Measurements from ENCODE around the gene SSC5D.

SSC5D gene

DNA sequence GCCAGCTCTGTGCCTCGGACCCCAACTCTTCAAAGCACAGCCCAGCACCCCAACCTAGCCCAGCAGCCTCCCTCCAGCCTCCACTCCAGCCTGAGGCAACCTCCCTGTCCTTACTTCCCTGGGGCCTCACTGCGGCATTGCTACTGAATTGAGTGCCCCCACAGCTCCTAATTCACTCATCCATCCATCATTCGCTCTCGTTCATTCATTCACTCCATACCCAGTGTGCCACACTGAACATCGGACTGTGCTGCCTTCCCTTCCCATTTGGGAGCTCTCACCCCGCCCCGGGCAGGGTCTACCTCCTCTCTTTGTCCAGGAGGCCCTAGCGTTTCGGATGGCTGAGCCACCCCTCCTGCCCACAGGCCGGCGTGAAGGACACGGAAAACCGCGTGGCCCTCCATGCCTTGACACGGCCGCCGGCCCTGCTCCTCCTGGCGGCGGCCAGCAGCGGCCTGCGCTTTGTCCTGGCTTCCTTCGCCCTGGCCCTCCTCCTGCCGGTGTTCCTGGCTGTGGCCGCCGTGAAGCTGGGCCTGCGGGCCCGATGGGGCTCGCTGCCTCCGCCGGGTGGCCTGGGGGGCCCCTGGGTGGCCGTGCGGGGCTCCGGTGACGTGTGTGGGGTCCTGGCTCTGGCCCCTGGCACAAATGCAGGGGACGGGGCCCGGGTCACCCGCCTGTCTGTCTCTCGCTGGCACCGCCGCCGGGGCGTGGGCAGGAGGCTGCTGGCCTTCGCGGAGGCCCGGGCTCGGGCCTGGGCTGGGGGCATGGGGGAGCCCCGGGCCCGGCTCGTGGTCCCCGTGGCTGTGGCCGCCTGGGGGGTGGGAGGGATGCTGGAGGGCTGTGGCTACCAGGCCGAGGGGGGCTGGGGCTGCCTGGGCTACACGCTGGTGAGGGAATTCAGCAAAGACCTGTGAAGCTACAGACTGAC is 1.9 kb upstream of the SSC5D start:
- ATAC-seq: peak; percentile 11
- Mint-ChIP-seq H3K4me3 (peak overlapping the region; percentile 87), H3K4me1 (peaks cover 39% of the 10 kb centered on the region), H3K9me3 (no peaks in the 10 kb centered on the region), H3K27me3 (peaks cover 1% of the 10 kb centered on the region), H3K27ac (peak overlapping the region in 1 of 2 donors; percentile 27)
- no peak for DNase-seq

DNA sequence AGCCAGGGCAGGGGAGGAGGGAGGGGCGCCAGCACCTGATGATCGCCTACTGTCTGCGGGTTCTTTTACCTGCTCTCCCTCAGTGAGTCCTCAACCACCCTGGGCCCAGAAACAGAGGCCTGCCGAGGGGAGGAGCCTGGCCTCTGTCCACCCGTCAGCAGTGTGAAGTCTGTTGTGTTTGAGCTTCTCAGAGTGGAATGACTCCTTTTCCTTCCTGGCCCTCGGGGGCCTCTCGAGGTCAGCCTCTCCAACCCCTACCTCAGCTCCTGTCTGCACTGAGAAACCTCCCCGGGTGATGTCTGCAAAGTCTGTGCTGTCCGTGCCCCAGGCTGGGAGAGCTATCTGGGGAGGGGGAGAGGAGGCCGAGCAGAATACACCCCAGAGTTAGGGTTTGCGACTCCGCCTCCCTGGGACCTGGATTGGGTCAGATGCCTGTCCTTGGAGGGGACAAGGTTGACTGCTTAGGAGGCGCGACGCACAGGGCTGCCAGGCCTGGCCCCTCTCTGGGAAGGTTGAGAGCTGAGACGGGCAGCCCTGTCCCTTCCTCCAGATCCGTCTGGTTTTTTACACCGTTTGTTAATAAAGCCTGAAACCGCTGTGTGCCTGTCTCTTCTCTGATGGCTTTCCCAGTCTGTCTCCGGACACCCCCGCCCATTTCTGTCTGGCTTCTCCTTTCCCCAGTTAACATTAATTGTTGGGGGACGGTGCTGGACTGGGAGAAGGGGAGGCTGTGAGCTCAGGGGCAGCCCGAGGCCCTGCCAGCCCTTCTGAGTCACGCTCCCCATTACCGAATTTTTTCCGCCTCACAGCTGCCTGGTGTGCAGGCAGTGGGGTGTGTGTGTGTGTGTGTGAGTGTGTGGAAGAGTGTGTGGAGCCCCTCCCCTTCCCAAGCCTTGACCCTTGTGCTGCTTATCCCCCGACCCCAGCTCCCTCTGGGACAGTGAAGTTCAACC is 989 bp upstream of the SSC5D start:
- Mint-ChIP-seq H3K4me1 (peaks cover 39% of the 10 kb centered on the region), H3K9me3 (no peaks in the 10 kb centered on the region), H3K27me3 (peaks cover 11% of the 10 kb centered on the region), H3K27ac (peak overlapping the region in 1 of 2 donors; percentile 79), H3K4me3 (peak overlapping the region; percentile 45 to 61)
- ATAC-seq (no peak), DNase-seq (no peak)

DNA sequence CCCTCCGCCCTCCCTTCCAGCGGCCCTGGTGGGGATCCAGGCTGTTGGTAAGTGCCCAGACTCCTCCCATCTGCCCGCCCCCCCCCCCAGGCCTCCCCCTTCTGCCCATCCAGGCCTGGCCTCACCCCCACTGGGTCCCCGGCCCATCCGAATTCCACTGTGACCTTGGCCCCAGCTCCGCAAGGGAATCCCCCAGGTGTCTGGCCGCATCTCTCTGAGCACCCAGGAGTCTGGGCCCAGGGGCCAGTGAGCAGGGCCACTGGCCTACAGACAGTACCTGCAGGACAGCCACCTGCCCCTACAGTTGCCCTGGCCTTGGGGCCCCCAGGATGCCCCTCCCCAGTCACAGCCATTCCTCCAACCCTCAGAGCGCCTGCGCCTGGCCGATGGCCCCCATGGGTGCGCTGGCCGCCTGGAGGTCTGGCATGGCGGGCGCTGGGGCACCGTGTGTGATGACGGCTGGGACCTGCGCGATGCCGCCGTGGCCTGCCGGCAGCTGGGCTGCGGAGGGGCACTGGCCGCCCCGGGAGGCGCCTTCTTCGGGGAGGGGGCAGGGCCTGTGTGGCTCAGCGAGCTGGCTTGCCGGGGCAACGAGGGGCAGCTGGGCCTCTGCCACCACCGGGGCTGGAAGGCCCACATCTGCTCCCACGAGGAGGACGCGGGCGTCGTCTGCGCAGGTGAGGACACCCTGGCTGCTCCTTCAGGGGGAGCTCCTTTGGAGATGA is 912 bp downstream of the SSC5D start:
- H3K4me3 Mint-ChIP-seq: no peak overlapping the region
- H3K27ac Mint-ChIP-seq: peak overlapping the region in 1 of 2 donors; percentile 25
- no peaks in the 10 kb centered on the region for H3K9me3 Mint-ChIP-seq
- ATAC-seq: no peak
- peaks cover 22% of the 10 kb centered on the region for H3K27me3 Mint-ChIP-seq
- DNase-seq: no peak
- H3K4me1 Mint-ChIP-seq: peaks cover 41% of the 10 kb centered on the region

DNA sequence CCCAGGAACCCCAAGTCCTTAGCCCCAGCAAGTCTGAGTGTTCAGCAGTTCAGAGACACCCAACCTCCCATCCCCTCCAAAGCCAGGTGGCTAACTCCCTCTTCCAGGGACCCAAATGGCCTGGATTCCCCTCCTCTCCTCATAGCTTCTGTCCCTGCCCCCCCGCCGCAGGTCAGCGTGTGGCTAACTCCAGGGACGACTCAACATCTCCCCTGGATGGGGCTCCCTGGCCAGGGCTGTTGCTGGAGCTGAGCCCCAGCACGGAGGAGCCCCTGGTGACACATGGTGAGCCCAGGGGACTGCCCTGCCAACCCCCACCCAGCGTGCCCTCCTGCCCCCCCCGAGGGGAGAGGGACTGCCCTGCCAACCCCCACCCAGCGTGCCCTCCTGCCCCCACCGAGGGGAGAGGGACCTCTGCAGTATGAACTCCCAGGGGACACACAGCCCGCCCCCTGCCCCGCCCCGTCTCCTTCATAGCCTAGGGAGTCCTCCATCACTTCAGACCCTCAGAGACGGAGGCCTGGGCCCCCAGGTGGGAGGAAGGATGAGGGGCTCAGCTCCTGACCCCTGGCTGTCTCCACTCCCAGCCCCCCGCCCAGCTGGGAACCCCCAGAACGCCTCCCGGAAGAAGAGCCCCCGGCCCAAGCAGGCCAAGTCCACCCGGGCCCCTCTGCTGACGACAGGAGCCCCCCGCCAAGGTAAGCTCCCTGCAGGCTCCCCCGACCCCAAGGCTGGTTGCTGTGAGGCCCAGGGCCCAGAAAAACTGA is 1.7 kb downstream of the SSC5D start:
- Mint-ChIP-seq H3K9me3 (no peaks in the 10 kb centered on the region), H3K27me3 (peaks cover 22% of the 10 kb centered on the region), H3K27ac (no peak overlapping the region), H3K4me1 (peaks cover 43% of the 10 kb centered on the region), H3K4me3 (no peak overlapping the region)
- no peak for DNase-seq
- ATAC-seq: peak; percentile 16

DNA sequence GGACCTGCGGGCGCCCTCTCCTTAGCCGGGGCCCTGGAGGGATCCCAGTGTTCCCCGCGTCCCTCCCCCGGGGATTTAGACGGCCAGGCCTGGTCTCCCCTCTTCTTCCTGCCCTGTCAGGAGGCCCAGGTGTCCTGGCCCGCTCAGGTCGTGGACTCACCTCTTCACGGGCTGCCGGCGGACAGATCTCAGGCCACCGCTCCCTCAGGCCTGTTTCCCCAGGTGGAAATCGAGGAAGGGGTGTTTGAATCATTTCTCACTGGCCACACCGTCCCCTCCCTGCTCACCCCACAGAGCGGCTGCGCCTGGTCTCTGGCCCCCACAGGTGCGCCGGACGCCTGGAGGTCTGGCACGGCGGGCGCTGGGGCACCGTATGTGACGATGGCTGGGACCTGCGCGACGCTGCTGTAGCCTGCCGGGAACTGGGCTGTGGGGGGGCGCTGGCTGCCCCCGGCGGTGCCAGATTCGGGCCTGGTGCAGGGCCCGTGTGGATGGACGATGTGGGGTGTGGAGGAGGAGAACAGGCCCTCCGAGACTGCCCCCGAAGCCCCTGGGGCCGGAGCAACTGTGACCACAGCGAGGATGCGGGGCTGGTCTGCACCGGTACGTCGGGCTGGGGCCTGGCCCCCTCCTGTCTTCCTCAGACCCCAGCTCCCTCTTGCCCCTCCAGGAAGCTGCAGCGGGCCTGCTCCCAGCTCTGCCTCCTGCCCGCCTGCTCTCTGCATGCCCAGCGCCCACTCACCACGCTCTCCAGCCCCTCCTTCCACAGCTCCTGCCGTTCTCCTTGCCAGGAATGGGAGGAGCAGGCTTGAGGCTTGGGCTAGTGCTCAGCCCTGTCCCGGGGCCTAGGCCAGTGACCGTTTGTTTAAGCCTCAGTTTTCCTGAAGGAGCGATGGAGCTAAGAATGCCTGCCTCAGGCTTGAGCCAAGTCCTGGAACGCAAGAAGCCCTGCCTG is 2.5 kb downstream of the SSC5D start:
- Mint-ChIP-seq H3K27ac (peak overlapping the region in 1 of 2 donors; percentile 12), H3K4me3 (no peak overlapping the region), H3K27me3 (peaks cover 22% of the 10 kb centered on the region), H3K4me1 (peaks cover 37% of the 10 kb centered on the region), H3K9me3 (no peaks in the 10 kb centered on the region)
- DNase-seq: no peak
- ATAC-seq: no peak

DNA sequence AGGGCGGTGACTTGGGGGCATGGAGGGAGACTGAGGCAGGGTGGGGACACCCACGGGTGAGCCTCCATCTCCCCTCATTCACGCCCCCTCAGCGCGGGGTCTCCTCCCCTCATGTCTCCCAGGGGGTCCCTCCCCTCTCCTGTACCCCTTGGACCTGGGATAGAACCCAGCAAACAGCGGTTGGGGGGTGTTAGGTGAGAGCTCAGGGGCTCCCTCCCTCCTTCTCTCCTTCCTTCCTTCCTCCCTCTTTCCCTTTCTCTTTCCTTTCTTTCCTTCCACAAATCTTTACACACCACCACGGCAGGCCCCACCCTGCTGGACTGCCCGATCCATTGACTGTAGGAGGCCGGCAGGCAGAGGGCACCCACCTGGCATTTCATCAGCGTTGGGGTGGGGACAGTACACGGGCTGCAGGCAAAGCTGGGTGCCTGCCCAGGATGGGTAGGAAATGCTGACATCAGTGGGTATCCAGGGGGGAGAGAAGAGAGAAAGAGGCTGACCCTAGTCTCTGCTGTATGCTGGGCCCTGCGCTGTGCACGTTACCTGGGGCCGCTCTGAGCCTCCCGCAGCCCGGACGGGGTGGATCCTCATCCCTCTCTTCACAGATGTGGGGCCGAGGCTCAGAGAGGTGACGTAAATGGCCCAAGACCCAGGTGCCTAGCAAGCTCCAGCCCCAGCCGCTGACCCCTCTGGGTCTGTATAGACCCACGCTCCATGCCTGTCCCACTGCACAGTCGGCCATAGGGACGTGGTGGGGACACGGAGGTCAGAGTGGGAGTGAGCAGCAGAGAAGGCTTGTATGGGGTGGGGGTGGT is 3.5 kb downstream of the SSC5D start:
- peaks cover 29% of the 10 kb centered on the region for H3K4me1 Mint-ChIP-seq
- H3K4me3 Mint-ChIP-seq: no peak overlapping the region
- DNase-seq (no peak), ATAC-seq (no peak)
- peaks cover 22% of the 10 kb centered on the region for H3K27me3 Mint-ChIP-seq
- H3K9me3 Mint-ChIP-seq: no peaks in the 10 kb centered on the region
- H3K27ac Mint-ChIP-seq: no peak overlapping the region

DNA sequence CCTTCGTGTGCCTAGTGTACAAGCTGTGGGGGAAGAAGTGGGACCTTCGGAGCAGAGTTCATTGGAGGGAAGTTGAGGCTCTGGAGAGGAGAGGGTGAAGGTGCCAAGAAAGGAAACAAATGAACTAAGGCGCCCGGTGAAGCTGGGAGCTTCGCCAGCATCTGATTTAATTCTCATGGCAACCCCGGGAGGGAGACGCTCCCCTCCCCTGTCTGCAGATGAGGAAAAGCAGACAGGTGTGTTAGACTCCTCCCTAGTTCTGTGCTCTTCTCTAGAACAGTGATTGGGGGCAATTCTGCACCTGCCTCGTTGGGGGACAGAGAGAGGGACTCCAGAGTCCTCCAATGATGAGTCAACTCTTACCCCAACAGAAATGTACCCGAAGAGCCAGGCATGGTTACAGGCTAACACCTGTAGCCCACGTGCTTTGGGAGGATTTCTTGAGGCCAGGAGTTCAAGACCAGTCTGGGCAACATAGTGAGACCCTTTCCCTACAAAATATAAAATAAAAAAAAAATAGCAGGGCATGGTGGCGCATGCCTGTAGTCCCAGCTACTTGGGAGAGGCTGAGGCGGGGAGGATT is 4.2 kb downstream of the SSC5D start:
- Mint-ChIP-seq H3K27me3 (peaks cover 22% of the 10 kb centered on the region), H3K27ac (no peak overlapping the region), H3K4me3 (no peak overlapping the region), H3K9me3 (no peaks in the 10 kb centered on the region), H3K4me1 (peaks cover 22% of the 10 kb centered on the region)
- ATAC-seq (no peak), DNase-seq (no peak)

DNA sequence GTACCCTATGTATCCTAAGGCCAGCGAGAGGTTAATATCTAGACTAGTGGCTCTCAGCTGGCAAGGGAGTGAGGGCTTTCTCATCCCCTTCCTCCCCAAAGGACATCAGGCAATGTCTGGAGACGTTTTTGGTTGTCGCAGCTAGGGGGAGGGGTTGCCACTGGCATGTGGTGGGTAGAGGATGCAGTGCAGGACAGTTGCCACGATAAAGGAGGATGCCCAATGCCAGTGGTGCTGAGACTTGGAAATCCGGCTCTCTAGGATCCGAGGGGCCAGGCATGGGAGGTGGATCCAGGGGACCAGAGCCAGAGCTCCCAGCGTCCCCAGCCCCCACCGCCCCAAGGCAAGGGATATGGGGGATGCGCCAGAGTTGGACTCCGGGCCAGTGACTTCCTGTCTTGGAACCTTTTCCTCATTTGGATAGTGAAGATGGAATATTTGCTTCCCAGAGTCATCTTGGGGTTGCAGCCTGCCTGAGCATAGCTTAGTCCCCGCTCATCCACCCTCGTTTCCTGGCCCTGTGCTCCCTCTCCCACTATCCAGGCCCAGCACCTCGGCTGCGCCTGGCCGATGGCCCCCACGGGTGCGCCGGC is 4.9 kb downstream of the SSC5D start:
- no peak for ATAC-seq
- no peak for DNase-seq
- H3K4me1 Mint-ChIP-seq: peaks cover 15% of the 10 kb centered on the region
- peak overlapping the region in 1 of 2 donors; percentile 8 for H3K4me3 Mint-ChIP-seq
- H3K27me3 Mint-ChIP-seq: peaks cover 22% of the 10 kb centered on the region
- no peaks in the 10 kb centered on the region for H3K9me3 Mint-ChIP-seq
- peak overlapping the region in 1 of 2 donors; percentile 67 for H3K27ac Mint-ChIP-seq

DNA sequence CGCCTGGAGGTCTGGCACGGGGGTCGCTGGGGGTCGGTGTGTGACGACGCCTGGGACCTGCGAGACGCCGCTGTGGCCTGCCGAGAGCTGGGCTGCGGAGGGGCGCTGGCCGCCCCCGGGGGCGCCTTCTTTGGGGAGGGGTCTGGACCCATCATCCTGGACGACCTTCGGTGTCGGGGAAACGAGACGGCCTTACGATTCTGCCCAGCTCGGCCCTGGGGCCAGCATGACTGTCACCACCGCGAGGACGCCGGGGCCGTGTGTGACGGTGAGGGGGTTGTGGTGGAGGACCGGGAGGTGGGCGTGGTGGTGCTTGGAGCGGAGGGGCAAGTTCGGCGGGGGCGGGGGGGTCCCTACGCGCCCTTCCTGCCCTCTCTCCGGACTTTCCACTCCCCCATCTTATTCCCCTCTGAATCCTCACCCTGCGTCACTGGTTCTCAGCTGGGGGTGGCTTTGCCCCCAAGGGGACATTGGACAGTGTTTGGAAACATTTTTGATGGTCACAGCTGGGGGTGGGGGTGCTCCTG is 5.5 kb downstream of the SSC5D start:
- peak overlapping the region in 1 of 2 donors; percentile 69 for H3K4me3 Mint-ChIP-seq
- peak overlapping the region in 1 of 2 donors; percentile 19 for H3K27ac Mint-ChIP-seq
- H3K27me3 Mint-ChIP-seq: peaks cover 22% of the 10 kb centered on the region
- ATAC-seq (no peak), DNase-seq (no peak)
- peaks cover 10% of the 10 kb centered on the region for H3K4me1 Mint-ChIP-seq
- H3K9me3 Mint-ChIP-seq: no peaks in the 10 kb centered on the region

DNA sequence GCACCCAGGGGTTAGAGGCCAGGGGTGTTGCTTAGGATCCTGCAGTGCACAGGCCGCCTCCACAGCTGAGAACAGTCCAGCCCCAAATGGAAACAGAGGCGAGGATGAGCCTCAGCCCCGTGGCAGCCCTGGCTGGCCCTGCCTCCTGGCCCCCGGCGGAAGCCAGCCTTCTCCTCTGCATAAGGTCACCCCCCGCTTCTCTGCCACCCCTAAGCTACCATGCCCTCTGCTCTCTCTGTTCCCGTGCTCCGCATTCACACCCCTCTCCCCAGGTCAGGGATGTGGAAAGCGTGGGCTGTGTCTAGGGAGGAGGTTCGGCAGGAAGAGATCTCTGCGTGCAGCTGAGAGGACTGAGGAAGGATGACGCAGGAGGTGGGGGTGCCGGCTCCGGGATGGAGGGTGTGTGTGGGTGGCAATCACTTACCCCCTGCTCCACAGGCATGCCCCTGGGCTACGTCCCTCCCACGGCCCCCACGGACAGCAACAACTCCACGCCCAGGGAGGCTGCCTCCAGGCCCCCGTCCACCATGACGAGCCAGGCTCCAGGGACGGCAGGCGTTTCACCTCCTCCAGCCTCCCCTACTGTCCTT is 6.0 kb downstream of the SSC5D start:
- Mint-ChIP-seq H3K9me3 (no peaks in the 10 kb centered on the region), H3K27ac (peak overlapping the region in 1 of 2 donors; percentile 84), H3K4me1 (peaks cover 10% of the 10 kb centered on the region), H3K4me3 (peak overlapping the region; percentile 69 to 80), H3K27me3 (peaks cover 22% of the 10 kb centered on the region)
- ATAC-seq (peak; percentile 39), DNase-seq (no peak)

DNA sequence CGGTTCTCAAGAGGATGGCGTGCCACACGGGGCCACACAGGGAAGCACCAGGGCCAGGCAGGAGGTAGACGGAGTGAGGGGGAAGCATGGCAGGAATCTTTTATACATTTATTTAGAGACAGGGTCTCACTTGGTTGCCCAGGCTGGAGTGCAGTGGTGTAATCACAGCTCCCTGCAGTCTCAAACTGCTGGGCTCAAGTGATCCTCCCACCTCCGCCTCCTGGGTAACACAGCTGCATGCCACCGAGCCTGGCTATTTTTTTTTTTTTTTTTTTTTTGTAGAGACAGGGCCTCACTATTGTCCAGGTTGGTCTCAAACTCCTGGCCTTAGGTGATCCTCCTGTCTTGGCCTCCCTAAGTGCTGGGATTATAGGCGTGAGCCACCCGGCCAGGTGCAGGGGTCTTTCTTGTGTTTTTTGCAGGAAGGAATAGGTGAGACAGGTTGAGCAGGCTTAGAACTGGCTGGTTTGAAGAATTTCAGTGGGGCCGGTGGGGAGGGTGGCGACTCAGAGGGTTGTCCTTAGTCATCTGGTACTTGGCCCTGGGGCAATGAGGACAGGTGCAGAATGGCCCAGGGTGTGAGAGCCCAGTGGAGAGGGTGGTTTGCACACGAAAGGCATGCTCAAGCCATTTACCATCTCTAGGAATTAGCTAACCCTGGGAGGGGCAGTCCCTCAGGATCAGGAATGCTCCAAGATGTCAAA is 7.6 kb downstream of the SSC5D start:
- ATAC-seq (no peak), DNase-seq (no peak)
- H3K4me1 Mint-ChIP-seq: peaks cover 10% of the 10 kb centered on the region
- H3K9me3 Mint-ChIP-seq: no peaks in the 10 kb centered on the region
- no peak overlapping the region for H3K27ac Mint-ChIP-seq
- peaks cover 22% of the 10 kb centered on the region for H3K27me3 Mint-ChIP-seq
- H3K4me3 Mint-ChIP-seq: no peak overlapping the region

All from stimulated activated naive CD8-positive, alpha-beta T cell treated with anti-CD3 and anti-CD28 coated beads, Interleukin-15, amount 100 ng/mL, for 72 hours (primary cell).